Right lobe of liver (tissue), 6 donors: Measurements from ENCODE around the gene LPCAT1. TPM values are rescaled to one million over a fixed set of nuclear protein-coding genes. Genes with fewer than 3 reads are reported as not detected.

Source experiments
- ATAC-seq, 4 donors: fragments of 200-7000 bp; cut with Tn5 transposase; one replicate each; pipeline ENCODE4 v1.9.1; 2020; ENCODE audit warnings: mild to moderate bottlenecking in 4 of 4, moderate library complexity in 4 of 4
- DNase-seq, 3 donors: peaks; one replicate each; pipeline ENCODE4 v3.0.0-alpha.2; 2020
- H3K27ac ChIP-seq, 3 donors: fragments of 200-600 bp; one replicate each; pipeline ENCODE4 v1.8.0; 2022
- H3K27me3 ChIP-seq, 2 donors: fragments of 200-600 bp; one replicate each; pipeline ENCODE4 v1.8.0; 2022
- H3K36me3 ChIP-seq, 4 donors: fragments of 200-600 bp; sonication (generic) in 1 of 4; one replicate each; pipeline versions ENCODE4 v1.5.1 to v1.8.0; 2017 to 2022; ENCODE audit warnings: control low read depth in 1 of 4
- H3K4me1 ChIP-seq, 4 donors: fragments of 200-600 bp; sonication (generic) in 1 of 4; one replicate each; pipeline versions ENCODE4 v1.5.1 to v1.8.0; 2017 to 2022; ENCODE audit warnings: control low read depth in 1 of 4
- H3K4me3 ChIP-seq, 3 donors: fragments of 200-600 bp; one replicate each; pipeline ENCODE4 v1.8.0; 2022
- H3K9me3 ChIP-seq, 4 donors: fragments of 200-600 bp; sonication (generic) in 1 of 4; one replicate each; pipeline versions ENCODE4 v1.5.1 to v1.8.0; 2017 to 2022; ENCODE audit warnings: control low read depth in 1 of 4
- POLR2A ChIP-seq: fragments of 450-650 bp; IDR thresholded peaks from one replicate; pipeline ENCODE4 v1.6.1; 2017; ENCODE audit warnings: antibody characterized with exemption, mild to moderate bottlenecking
- WGBS: methylation state at CpG from one replicate; pipeline ENCODE4 v1.1.6; 2018; ENCODE audit warnings: low coverage, low lambda C conversion rate; ENCODE audit not compliant: insufficient coverage; ENCODE audit errors: missing lambda C conversion rate; 5-methylcytosine and 5-hydroxymethylcytosine counted together
- intact Hi-C, 2 donors: fragments of 100-400 bp; cut with DNase I; formaldehyde crosslinking; loops; one replicate each; pipeline versions ENCODE4 v1.11.2 to v1.14.1; 2022
- total RNA-seq, 6 experiments: library from RNA; depleted of rRNA in 2 of 6; stranded (reverse); fragments of >200 nt in 2 of 6; fragmentation: NEBNext Ultra II Directional in 3 of 6; extraction: Animal tissue kit (Norgen Biotek cat#: 25700) in 3 of 6; gene quantifications; one replicate each; pipeline versions ENCODE4 v1.1.0 to v1.2.4, GENCODE V29; 2016 to 2023
- TF ChIP-seq, protein P1 (sequence below), 4 donors: fragments of 200-600 bp in 3 of 4; fragments of 450-650 bp in 1 of 4; IDR thresholded peaks; one replicate each; pipeline versions ENCODE4 v1.5.1 to v1.8.0; 2016 to 2022; ENCODE audit warnings: antibody characterized with exemption in 4 of 4, mild to moderate bottlenecking in 2 of 4
- donor health status: DM: no; HTN: yes; CAD: no.
- donor health status: DM: no; HTN: no; CAD: no.
- donor health status: DM: no; HTN: no; CAD: no.
- donor health status: DM: no; HTN: yes; CAD: no.
- donor health status: DM: no; HTN: yes; CAD: no.

The LPCAT1 gene
- total RNA-seq, 6 experiments from 2014 or later = 6.9 to 38.6 (median 13.1) TPM

DNA sequence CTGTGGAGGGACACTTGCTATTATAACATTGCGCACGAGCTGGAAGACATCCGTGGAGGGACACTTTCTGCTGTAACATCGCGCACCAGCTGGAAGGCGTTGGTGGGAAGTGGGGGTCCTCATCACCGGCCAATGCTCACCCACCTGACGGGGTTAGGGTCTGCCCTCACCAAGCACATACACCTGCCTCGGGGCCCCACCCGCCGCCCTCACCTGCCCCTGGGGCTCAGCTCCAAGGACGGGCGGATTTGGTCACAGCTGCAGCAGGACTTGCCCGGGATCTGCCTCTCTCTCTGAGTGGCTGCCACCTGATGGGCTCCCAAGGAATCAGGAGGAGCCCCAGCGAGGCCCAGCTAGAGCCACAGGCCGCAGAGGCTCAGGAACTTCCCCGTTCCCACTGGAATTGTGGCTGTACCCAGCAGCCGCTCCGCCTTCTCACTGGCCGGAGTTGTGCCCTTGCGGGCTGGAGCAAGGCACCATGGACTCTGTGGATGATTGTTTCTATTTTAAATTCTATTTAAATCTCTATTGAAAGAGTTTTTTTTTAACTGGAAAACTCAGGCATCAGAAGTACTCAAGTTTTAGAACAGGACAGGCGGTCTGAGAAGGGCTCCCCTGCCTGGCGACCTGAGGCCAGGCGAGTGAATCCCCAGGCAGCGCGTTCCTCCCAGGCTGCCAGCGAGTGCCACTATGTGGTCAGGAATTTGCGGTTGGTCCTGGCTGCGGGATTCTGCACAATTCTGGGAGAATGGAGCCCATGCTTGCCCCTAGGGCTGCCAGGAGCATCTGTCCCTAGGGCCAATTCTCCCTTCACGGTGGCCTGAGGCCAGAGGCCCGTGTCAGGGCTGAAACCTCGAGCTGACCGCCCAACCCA lies 39.7 kb downstream of the LPCAT1 start:
- no peak for ATAC-seq
- TF ChIP-seq, protein P1, sequence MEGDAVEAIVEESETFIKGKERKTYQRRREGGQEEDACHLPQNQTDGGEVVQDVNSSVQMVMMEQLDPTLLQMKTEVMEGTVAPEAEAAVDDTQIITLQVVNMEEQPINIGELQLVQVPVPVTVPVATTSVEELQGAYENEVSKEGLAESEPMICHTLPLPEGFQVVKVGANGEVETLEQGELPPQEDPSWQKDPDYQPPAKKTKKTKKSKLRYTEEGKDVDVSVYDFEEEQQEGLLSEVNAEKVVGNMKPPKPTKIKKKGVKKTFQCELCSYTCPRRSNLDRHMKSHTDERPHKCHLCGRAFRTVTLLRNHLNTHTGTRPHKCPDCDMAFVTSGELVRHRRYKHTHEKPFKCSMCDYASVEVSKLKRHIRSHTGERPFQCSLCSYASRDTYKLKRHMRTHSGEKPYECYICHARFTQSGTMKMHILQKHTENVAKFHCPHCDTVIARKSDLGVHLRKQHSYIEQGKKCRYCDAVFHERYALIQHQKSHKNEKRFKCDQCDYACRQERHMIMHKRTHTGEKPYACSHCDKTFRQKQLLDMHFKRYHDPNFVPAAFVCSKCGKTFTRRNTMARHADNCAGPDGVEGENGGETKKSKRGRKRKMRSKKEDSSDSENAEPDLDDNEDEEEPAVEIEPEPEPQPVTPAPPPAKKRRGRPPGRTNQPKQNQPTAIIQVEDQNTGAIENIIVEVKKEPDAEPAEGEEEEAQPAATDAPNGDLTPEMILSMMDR (IDR thresholded peaks at IDR 0.05) = no peak
- TF ChIP-seq POLR2A = no peak
- intact Hi-C loops = no loop called here
- peaks cover 0 to 5% (median 0%) of the 10 kb centered on the region in 4 donors for H3K36me3 ChIP-seq
- no peak for DNase-seq
- H3K4me1 ChIP-seq = no peaks in the 10 kb centered on the region
- no peak overlapping the region for H3K4me3 ChIP-seq
- no peak overlapping the region for H3K27ac ChIP-seq
- 97% methylated on average over 16 of the region's 33 CpGs for WGBS
- no peaks in the 10 kb centered on the region for H3K9me3 ChIP-seq
- H3K27me3 ChIP-seq = no peaks in the 10 kb centered on the region

DNA sequence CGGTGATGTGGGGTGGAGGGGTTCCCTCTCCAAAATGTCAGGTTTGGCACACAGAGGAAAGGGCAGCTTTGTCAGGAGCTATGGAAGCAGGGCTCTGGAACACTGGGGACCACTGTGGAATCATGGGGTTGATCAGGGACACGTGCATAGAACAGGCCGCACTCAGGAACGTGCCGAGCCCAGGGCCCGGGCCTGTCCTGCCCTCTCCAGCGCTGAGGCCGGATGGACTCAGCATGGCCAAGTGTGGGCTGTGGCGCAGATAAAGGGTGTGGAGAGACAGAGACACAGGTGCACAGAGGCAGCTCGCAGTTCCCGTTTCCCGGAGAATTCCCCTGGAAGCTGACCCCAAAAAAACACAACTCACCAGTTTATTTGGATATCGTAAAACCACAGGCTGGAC lies 40.7 kb downstream of the LPCAT1 start:
- ATAC-seq = no peak
- H3K4me3 ChIP-seq = no peak overlapping the region
- TF ChIP-seq, protein P1 (IDR thresholded peaks at IDR 0.05) = no peak
- no peak for TF ChIP-seq POLR2A
- WGBS = 97% methylated on average over 5 of the region's 13 CpGs
- H3K9me3 ChIP-seq = no peaks in the 10 kb centered on the region
- no peaks in the 10 kb centered on the region for H3K4me1 ChIP-seq
- no peak for DNase-seq
- no peak overlapping the region for H3K27ac ChIP-seq
- peaks cover 0 to 5% (median 0%) of the 10 kb centered on the region in 4 donors for H3K36me3 ChIP-seq
- intact Hi-C loops = no loop called here
- H3K27me3 ChIP-seq = no peaks in the 10 kb centered on the region

DNA sequence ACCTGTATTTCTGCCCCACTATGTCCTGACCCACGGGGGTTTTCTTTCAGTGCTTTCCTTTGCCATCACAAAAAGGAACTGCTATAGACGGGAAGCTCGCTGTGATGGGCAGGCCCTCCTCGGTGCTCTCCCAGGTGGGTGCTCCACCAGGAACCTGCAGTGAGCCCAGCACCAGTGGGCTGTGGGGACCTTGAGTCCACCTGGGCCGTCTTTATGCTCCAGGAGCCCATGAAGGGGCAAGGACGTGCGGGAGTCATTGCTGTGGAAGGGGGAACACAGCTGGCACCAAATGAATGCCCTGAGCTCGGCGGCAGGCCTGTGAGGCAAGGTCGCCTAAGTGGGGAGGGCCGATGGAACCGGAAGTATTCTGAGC lies 41.8 kb downstream of the LPCAT1 start:
- Histone ChIP-seq H3K27ac (no peak overlapping the region), H3K9me3 (no peaks in the 10 kb centered on the region), H3K4me1 (no peaks in the 10 kb centered on the region), H3K27me3 (no peaks in the 10 kb centered on the region), H3K4me3 (no peak overlapping the region), H3K36me3 (peaks cover 0 to 2% (median 0%) of the 10 kb centered on the region in 4 donors)
- intact Hi-C loops = no loop called here
- no peak for DNase-seq
- no peak for ATAC-seq
- 94% methylated on average over 3 of the region's 12 CpGs for WGBS
- TF ChIP-seq, protein P1 (IDR thresholded peaks at IDR 0.05) = no peak
- TF ChIP-seq POLR2A = no peak

DNA sequence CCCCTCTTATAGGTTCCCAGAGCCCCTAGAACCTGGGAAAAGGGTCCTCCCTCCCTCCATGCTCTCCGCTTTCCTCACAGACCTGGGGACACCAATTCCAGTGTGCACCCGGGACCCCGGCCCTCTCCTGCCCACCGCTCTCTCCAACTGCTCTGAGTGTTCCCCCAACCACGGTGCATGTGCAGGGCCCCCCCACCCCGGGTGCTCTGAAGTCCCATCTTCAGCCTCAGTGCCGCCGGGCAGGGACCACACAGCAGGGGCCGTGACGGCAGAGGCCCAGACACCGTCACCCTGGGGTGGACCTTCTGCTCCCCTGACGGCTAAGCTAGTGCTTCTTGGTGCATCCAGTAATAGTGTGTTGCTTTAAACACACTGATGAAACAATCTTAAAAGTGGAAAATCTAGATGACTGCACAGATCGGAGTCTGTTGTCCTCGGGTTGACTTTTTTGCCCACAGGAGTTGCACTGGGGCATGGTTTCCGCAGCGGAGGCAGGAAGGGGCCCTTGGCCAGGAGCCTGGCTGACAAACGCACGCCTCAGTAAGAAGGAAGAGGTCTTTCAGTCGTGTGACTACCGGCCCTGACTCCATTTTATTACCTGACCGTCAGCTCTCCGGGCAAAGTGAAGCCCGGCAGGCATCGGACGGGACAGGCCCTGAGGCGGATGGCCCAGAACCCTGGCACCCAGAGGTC lies 42.3 kb downstream of the LPCAT1 start:
- Histone ChIP-seq H3K4me3 (no peak overlapping the region), H3K27me3 (no peaks in the 10 kb centered on the region), H3K27ac (no peak overlapping the region), H3K9me3 (no peaks in the 10 kb centered on the region), H3K36me3 (no peaks in the 10 kb centered on the region), H3K4me1 (no peaks in the 10 kb centered on the region)
- intact Hi-C loops = no loop called here
- ATAC-seq (no peak), DNase-seq (peak in 2 of 3 donors; percentile 22 to 48)
- 76% methylated on average over 4 of the region's 26 CpGs for WGBS
- no peak for TF ChIP-seq POLR2A
- TF ChIP-seq, protein P1 (IDR thresholded peaks at IDR 0.05) = no peak
